Endometrial microvascular endothelial cells (primary cell): ENCODE data around the gene OR5B2. TPM values are rescaled to one million over a fixed set of nuclear protein-coding genes. Genes with fewer than 3 reads are reported as not detected.
"Not testable (repeated sequence)": the region's sequence is repeated elsewhere in the genome, so short reads cannot be mapped to it uniquely, and the experiment has no call there.

Source experiments
- in situ Hi-C: cut with HindIII; loops from 2 replicates; pipeline ENCODE4 v1.10.0; 2017; ENCODE audit warnings: low sequenced_read_pairs, low pct_unique_long_range_greater_than_20kb; ENCODE audit errors: inconsistent ontology term
- total RNA-seq: library from RNA; depleted of rRNA; stranded (reverse); fragments of >200 nt; gene quantifications from one replicate; pipeline ENCODE4 v1.2.3, GENCODE V29; 2015; ENCODE audit errors: inconsistent ontology term

The OR5B2 gene
- total RNA-seq = not detected

DNA sequence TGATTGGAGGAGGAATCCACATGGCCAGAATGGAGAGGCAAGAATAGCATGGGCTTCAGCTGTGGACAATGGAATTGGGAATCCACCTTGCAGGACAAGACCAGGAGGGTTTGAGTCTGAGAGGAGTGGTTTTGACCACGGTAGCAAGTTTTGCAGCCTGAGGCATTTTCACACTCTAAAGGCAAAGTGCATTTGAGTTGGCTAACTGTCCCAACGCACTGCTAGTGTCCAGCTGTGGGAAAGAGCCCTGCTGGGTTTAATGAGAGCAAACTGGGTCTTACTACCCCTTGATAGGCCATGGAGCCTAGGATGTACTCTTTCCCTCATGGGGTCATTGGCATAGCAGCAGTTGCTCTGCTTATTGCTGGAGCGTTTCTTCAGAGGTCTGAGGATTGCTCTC lies at the start of gene OR5B2:
TSS of gene OR5B2 (minus strand) at position 101 of the 400 bp plus-strand sequence. CDS start 4,860 bp downstream, outside the sequence.
- in situ Hi-C loops = no loop called here

DNA sequence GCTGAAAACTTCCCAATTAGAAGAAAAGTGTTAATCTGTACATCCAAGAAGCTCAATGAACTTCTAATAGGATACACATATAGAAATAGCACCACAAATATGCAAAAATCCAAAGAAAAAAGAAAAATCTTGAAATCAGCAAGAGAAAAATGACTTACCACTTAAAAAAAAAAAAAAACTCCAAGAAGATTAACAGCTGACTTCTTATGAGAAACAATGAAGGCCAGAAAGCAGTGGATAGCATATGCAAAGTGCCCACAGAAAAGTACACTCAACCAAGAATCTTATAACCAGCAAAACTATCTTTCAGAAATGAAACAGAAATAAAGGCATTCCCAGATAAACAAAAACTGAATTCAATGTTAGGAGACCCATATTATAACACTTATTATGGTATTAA lies 44.0 kb upstream of the OR5B2 start:
- in situ Hi-C loops = no loop called here

DNA sequence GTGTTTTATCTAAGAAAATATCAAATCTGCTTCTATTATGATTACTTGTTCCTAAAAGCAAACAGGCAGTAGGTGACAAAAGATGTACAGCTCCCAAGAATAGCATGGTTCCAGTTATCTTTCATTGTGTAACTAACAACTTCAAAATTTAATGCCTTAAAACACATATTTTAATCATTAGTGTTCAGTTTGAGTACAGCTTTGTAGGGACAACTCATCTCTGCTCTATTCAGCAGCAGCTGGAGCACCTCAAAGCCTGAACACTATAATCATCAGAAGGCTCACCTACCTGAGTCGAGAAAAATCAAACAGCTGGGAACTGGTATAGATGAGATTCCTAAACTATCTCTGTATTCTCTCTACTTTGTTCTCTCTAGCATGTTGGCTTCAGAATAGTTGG lies 38.4 kb upstream of the OR5B2 start:
- in situ Hi-C loops = no loop called here

DNA sequence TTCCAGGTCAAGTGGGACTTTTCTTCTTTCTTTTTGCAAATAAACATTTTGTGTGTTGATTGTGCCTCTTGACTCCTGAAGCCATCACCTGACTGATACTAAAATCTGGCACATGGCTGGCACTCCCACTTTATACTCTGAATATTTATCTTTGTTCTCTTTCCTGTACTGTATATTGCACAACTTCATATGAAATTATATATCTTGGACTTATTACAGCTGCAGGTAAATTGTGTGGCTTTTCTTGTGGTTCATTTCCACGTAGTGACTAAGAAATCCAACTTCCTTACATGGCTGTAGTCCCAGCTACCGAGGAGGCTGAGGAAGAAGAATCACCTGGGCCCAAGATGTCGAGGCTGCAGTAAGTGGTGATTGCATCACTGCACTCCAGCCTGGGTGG lies 37.8 kb upstream of the OR5B2 start:
- in situ Hi-C loops = no loop called here

DNA sequence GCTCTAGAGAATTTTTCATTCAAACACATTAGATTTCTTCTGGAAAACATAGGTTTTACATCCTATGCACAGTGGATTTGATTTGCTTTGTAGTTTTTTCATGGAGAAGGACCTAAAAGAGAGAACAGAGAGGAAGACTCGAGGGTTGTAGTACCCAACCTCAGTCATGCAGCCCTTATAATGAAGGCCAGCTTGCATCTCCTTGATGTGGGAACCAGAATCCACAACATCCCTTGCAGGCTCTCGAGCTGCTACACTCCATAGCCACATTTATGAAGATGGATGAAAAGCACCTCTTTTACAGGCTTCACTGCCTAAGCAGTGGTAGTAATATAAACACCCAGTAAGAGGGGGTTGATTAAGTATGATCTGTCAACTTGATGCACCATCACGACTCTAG lies 23.7 kb upstream of the OR5B2 start:
- in situ Hi-C loops = no loop called here

DNA sequence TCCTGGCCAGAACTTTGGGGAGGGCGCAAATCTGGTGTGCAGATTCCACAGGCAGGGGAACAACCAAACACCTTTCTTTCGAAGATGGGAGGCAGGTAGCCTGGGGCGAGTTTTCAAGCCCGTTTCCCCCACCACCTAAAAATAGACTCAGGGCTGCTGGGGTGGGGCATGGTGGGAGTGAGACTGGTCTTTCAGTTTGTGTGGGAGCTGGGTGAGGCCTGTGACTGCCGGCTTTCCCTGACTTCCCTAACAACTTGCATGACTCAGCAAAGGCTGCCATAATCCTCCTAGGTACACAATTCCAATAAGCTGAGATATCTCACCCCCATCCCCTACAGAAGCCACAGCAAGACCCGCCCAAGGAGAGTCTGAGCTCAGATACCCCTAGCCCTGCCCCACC lies 18.4 kb upstream of the OR5B2 start:
- in situ Hi-C loops = no loop called here

DNA sequence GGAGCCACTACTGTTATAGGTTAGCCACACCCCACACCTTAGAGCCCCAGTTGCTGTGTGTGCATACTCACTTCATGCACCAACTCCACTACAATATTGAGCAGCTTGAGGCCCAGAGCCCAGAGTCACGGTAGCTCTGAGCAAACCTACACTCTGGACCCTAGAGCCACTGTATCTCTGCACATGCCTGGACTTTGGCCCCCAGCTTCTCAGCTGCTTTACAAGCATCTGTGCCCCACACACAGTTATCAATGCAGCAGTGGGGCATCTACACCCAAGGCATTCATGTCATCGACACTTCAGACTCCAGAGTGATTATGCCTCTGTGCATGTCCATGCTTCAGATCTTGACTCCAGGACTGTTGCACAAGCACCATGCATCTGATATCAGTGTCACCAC lies 16.4 kb upstream of the OR5B2 start:
- in situ Hi-C loops = no loop called here

DNA sequence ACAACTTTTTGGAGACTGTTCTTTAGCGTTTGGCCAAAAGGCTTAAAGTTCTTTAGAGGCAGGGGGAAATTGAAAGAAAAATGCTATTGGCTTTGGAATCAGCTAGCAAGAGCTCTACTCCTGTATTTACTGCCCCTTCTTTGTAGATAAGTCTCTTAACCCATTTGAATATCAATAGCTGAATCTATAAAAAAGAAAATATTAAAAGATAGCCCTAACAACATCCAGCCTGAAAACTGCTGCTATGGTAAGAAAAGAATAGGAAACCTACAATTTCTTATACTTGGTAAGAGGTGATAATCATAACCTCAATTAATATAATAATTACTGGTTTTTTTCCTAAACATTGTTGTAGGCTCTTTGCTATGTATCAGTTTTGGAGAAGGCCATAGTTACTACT lies 14.2 kb upstream of the OR5B2 start, which contains the start of gene OR5B12:
TSS of gene OR5B12 (minus strand) at position 101 of the 400 bp plus-strand sequence. CDS start 2,085 bp downstream, outside the sequence.
- in situ Hi-C loops = no loop called here

DNA sequence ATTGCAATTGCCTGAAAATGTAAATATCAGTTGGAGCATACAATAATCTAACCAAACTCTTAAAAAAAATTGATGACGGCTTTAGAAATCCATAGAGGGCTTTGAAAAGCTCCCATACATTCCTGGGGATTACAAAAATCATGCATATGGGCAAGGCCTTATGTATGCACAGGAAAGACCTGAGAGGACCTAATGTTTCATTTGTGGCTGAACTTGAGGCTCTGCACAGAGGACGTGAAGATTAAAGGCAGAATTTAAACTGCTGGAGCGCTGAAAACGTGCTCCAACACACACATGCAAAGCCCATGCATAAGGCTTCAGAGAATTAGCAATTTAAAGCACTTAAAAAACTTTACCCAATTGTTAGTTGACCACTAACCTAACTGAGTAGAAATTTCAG lies 10.6 kb upstream of the OR5B2 start:
- in situ Hi-C loops = no loop called here

DNA sequence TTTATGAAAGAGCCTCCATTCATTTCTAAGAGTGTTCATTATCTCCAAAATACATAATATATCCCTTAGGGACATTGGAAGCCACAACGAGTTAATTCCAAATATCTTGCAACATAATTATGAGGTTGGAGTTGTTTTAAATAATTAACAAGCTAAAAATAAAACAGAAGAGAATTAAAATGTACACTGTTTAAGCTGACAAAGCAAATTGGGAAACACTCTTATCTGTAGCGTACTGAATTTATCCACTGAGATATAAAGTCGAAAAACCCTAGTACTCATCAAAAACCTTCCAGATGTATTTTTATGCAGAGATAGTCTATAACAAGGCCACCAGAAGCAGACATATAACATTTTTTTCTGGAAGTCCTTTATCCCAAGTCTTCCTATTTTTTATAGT lies 6.3 kb upstream of the OR5B2 start:
- in situ Hi-C loops = no loop called here

DNA sequence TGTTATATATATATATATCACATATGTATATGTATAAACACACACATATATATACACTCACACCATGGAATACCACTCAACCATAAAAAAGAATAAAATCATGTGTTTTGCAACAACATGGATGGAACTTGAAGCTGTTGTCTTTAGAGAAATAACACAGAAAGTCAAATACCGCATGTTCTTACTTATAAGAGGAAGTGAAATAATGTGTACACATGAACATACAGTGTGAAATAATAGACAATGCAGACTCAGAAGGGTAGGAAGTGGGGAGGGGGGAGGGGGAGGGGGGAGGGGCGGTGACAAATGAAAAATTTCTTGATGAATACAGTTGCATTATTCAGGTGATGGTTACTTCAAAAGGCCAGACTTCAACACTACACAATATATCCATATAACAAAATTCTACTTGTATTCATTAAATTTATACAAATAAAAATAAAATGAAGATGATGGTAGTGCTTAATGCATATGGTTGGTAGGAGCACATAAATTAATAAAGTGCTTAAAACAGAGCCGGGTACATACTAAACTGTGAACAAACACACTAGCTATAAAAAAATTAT lies 5.8 kb upstream of the OR5B2 start:
- in situ Hi-C loops = no loop called here

DNA sequence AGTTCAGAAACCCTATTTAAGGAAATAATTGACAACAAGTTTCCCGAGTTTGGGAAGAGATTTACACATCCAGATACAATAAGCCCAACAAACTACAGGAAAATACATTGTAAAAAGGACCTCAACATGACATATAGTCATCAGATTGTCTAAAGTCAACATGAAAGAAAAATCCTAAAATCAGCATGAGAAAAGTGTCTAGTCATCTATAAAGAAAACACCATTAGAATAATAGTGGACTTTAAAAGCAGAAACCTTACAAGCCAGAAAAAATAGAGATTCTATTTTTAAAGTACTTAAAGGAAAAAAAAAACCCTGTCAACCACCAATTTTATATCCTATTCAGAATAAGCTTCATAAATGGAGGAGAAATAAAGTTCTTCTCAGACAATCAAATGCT lies 1.4 kb upstream of the OR5B2 start:
- in situ Hi-C loops = no loop called here

DNA sequence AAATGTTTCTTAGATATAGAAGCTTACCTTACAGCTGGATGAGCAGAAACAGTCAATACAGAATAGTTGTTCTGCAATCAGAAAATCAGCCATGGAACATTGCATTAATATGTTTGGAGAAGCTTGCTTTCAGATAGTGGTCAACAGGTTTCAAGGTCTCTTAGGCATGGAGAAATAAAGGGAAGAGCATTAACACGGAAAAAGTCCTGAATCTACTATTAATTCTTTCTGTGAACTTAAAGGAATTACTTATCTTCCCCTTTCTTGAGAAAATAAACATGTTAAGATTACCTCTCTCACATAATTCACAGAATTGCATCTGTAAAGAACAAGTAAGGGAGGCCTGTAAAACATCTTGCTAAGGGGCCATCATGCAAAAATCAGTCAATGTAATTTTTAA lies 21.1 kb downstream of the OR5B2 start, which contains the start of gene OR5B3:
TSS of gene OR5B3 (minus strand) at position 101 of the 400 bp plus-strand sequence. CDS start 3,465 bp downstream, outside the sequence.
- in situ Hi-C loops = no loop called here

DNA sequence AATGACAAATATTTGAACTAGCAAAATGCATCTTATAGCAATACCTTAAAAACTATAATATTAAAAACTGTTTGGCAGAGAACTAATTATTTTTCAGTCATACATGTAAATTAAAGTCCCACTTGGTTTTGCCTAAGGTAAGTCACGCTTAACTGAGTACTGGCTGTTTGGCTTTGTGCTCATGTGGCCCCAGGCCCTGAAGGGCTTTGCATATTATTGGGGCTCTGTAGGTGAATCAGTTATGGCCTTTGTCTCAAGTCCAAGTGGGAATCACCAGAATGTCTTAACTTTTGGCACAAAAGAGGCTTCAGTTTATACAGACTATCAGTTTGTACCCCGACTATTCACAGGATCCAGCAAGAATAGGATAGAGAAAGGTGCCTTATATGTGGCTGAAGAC lies 28.3 kb downstream of the OR5B2 start:
- in situ Hi-C loops = not testable (repeated sequence)

DNA sequence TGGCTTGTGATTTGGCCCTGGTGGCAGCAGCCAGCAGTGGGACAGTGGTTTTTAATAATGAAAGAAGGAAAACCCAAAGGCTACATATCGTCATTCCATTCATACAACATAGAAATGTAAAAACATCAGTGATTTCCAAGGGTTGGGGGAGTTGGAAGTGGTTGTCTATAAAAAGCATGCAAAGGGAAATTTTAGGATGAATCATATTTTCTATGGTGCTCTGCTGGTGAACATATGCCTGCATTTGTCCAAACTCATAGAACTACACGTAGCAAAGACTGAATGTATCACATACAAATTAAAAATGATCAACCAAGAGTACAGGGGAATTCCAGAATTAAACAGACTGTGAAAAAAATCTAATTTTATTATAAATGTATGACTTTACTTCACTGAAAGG lies 32.3 kb downstream of the OR5B2 start:
- in situ Hi-C loops = no loop called here

DNA sequence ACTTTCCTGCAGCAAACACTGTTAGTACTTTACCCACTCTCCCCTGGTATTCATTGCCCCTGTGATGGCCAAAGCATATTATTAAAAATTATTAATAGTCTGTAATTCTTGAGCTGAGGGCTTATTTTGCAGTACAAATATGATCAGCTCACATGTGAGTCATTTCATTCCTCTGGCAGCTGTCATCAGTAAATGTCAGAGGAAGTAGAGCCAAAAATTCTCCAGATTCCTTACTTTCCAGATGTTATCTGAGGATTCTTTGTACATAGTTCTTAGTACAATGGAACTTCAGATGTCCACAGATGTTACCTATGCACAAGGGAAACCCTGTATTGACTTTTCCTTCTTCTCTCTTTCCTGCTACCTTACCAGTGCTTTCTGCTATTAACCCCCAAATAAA lies 33.7 kb downstream of the OR5B2 start:
- in situ Hi-C loops = no loop called here

DNA sequence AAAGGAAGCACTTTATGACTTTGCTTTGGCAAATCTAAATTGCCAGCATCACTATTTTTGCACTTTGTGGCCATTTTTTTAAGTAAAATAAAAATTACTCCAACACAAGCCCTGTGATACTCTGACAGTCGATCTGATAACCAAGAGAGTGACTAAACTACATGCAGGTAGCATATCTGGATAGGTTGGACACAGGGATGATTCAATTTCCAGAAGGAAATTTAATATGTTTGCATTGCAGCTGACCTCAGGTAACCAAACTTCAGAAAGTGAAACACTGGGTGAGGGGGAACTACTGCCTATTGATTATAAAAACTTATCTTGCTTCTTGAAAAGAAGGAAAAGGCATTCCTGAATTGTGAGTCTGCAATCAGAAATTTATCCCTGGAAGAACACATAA lies 35.2 kb downstream of the OR5B2 start:
- in situ Hi-C loops = no loop called here

DNA sequence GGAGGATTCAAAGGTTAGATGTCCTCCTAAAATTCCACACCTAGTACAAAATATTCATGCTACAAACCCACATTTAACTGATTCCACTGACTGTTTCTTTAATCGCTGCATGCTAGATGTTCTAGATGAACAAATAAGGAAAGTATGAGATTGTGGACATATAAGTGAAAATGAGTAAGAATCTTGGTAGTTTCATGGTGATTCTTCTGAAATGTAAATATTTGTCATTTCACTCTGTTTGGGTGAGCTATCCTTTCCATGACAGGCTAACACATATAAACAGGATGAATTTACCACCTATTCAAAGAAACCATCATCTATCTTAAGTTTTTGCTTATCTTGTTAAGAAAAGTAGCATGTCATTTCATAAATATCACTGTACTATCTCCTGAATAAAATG lies 36.0 kb downstream of the OR5B2 start:
- in situ Hi-C loops = no loop called here

DNA sequence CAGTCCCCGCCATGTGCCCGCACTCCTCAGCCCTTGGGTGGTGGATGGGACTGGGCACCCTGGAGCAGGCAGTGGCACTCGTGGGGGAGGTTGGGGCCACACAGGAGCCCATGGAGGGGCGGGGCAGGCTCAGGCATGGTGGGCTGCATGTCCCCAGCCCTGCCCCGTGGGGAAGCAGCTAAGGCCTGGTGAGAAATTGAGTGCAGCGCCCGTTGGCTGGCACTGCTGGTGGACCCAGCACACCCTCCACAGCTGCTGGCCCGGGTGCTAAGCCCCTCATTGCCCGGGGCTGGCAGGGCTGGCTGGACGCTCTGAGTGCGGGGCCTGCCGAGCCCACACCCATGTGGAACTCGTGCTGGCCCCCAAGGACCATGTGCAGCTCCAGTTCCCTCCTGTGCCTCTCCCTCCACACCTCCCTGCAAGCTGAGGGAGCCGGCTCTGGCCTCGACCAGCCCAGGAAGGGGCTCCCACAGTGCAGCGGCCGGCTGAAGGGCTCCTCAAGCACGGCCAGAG lies 37.3 kb downstream of the OR5B2 start:
- in situ Hi-C loops = no loop called here
